Measurements from ENCODE around the gene LDHD. TPM values are rescaled to one million over a fixed set of nuclear protein-coding genes. Genes with fewer than 3 reads are reported as not detected.

LDHD gene
- total and polyA plus RNA-seq, 2 of the 8 experiments (the other 6 are each of a cell fraction or from before 2014, with no cell fraction given): 14.9 to 18.2 TPM

DNA sequence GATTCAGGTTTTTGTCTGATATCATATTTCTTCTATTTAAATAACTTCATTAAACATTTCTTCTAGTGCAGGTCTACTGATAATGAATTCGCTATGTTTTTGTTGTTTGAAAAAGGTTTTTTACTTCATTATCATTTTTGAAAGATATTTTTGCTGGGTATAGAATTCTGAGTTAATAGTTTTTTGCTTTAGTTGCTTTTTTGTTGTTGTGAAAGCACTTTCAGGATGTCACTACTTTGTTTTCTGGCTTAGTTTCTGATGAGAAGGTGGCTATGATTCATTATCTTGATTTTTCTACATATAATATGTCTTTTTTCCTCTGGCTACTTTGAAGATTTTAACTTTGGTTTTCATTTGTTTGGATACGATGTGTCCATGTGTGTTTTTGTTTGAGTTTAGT is 35.2 kb upstream of the LDHD start (continued):
- TF ChIP-seq, protein P1, sequence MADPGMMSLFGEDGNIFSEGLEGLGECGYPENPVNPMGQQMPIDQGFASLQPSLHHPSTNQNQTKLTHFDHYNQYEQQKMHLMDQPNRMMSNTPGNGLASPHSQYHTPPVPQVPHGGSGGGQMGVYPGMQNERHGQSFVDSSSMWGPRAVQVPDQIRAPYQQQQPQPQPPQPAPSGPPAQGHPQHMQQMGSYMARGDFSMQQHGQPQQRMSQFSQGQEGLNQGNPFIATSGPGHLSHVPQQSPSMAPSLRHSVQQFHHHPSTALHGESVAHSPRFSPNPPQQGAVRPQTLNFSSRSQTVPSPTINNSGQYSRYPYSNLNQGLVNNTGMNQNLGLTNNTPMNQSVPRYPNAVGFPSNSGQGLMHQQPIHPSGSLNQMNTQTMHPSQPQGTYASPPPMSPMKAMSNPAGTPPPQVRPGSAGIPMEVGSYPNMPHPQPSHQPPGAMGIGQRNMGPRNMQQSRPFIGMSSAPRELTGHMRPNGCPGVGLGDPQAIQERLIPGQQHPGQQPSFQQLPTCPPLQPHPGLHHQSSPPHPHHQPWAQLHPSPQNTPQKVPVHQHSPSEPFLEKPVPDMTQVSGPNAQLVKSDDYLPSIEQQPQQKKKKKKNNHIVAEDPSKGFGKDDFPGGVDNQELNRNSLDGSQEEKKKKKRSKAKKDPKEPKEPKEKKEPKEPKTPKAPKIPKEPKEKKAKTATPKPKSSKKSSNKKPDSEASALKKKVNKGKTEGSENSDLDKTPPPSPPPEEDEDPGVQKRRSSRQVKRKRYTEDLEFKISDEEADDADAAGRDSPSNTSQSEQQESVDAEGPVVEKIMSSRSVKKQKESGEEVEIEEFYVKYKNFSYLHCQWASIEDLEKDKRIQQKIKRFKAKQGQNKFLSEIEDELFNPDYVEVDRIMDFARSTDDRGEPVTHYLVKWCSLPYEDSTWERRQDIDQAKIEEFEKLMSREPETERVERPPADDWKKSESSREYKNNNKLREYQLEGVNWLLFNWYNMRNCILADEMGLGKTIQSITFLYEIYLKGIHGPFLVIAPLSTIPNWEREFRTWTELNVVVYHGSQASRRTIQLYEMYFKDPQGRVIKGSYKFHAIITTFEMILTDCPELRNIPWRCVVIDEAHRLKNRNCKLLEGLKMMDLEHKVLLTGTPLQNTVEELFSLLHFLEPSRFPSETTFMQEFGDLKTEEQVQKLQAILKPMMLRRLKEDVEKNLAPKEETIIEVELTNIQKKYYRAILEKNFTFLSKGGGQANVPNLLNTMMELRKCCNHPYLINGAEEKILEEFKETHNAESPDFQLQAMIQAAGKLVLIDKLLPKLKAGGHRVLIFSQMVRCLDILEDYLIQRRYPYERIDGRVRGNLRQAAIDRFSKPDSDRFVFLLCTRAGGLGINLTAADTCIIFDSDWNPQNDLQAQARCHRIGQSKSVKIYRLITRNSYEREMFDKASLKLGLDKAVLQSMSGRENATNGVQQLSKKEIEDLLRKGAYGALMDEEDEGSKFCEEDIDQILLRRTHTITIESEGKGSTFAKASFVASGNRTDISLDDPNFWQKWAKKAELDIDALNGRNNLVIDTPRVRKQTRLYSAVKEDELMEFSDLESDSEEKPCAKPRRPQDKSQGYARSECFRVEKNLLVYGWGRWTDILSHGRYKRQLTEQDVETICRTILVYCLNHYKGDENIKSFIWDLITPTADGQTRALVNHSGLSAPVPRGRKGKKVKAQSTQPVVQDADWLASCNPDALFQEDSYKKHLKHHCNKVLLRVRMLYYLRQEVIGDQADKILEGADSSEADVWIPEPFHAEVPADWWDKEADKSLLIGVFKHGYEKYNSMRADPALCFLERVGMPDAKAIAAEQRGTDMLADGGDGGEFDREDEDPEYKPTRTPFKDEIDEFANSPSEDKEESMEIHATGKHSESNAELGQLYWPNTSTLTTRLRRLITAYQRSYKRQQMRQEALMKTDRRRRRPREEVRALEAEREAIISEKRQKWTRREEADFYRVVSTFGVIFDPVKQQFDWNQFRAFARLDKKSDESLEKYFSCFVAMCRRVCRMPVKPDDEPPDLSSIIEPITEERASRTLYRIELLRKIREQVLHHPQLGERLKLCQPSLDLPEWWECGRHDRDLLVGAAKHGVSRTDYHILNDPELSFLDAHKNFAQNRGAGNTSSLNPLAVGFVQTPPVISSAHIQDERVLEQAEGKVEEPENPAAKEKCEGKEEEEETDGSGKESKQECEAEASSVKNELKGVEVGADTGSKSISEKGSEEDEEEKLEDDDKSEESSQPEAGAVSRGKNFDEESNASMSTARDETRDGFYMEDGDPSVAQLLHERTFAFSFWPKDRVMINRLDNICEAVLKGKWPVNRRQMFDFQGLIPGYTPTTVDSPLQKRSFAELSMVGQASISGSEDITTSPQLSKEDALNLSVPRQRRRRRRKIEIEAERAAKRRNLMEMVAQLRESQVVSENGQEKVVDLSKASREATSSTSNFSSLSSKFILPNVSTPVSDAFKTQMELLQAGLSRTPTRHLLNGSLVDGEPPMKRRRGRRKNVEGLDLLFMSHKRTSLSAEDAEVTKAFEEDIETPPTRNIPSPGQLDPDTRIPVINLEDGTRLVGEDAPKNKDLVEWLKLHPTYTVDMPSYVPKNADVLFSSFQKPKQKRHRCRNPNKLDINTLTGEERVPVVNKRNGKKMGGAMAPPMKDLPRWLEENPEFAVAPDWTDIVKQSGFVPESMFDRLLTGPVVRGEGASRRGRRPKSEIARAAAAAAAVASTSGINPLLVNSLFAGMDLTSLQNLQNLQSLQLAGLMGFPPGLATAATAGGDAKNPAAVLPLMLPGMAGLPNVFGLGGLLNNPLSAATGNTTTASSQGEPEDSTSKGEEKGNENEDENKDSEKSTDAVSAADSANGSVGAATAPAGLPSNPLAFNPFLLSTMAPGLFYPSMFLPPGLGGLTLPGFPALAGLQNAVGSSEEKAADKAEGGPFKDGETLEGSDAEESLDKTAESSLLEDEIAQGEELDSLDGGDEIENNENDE (IDR thresholded peaks at IDR 0.05; ENCODE audit: insufficient replicate concordance, low read length): no peak
- TF ChIP-seq MAFK (IDR thresholded peaks at IDR 0.05; ENCODE audit: low read depth, low read length): no peak
- no peak for TF ChIP-seq ASH2L (IDR thresholded peaks at IDR 0.05; ENCODE audit: low read length)
- TF ChIP-seq, protein P2, sequence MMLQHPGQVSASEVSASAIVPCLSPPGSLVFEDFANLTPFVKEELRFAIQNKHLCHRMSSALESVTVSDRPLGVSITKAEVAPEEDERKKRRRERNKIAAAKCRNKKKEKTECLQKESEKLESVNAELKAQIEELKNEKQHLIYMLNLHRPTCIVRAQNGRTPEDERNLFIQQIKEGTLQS (IDR thresholded peaks at IDR 0.05; ENCODE audit: insufficient read depth, low read depth, low read length): no peak

Measured in H1 (cell line).